Activated CD8-positive, alpha-beta T cell treated with anti-CD3 and anti-CD28 coated beads for 36 hours (primary cell): ENCODE measurements around the gene PHF23. TPM values are rescaled to one million over a fixed set of nuclear protein-coding genes. Genes with fewer than 3 reads are reported as not detected.

Source experiments
- ATAC-seq: fragments of 200-7000 bp; cut with Tn5 transposase; one replicate; pipeline ENCODE4 v1.10.0; 2021; ENCODE audit warnings: mild to moderate bottlenecking, moderate library complexity
- CTCF ChIA-PET: fragments of 350-600 bp; sonication (Branson Sonifier 250); formaldehyde crosslinking; loops from one replicate; lab custom pipeline; 2021; ENCODE audit warnings: antibody characterized with exemption; lab: Charles Lee
- POLR2A ChIA-PET: fragments of 350-600 bp; sonication (Branson Sonifier 250); formaldehyde crosslinking; loops from one replicate; lab custom pipeline; 2021; ENCODE audit warnings: antibody characterized with exemption; lab: Charles Lee
- DNase-seq: peaks from one replicate; pipeline ENCODE4 v3.0.0-alpha.2; 2020
- H3K27ac Mint-ChIP-seq: one replicate; pipeline ENCODE4 v1.8.0; 2021; ENCODE audit warnings: mild to moderate bottlenecking, mixed read lengths
- H3K27me3 Mint-ChIP-seq: one replicate; pipeline ENCODE4 v1.8.0; 2021; ENCODE audit warnings: mixed read lengths
- H3K36me3 Mint-ChIP-seq: one replicate; pipeline ENCODE4 v1.8.0; 2021; ENCODE audit warnings: low read depth, mixed read lengths
- H3K4me1 Mint-ChIP-seq: one replicate; pipeline ENCODE4 v1.8.0; 2021; ENCODE audit warnings: low read depth, mixed read lengths
- H3K4me3 Mint-ChIP-seq: one replicate; pipeline ENCODE4 v1.8.0; 2021; ENCODE audit warnings: mild to moderate bottlenecking, moderate library complexity, mixed read lengths
- H3K9me3 Mint-ChIP-seq: one replicate; pipeline ENCODE4 v1.8.0; 2021; ENCODE audit warnings: mixed read lengths
- CTCF ChIP-seq: fragments of 200-600 bp; IDR thresholded peaks from one replicate; pipeline ENCODE4 v1.8.0; 2022; ENCODE audit warnings: antibody characterized with exemption, mild to moderate bottlenecking
- intact Hi-C: fragments of 100-400 bp; cut with micrococcal nuclease; formaldehyde crosslinking; loops from one replicate; pipeline ENCODE4 v1.10.0; 2022
- total RNA-seq, 2 experiments: library from RNA; stranded (reverse); gene quantifications; one replicate each; pipeline ENCODE4 v1.2.3, GENCODE V29; 2021

PHF23 gene
- total RNA-seq, 2 experiments from 2014 or later: 17.8 to 24.4 TPM

GRCh38 chr17:7236808-7237207 lies 2.4 kb downstream of the PHF23 start:
- H3K9me3 Mint-ChIP-seq: no peaks in the 10 kb centered on the region
- no peak for DNase-seq
- POLR2A ChIA-PET: interaction anchor here (1.6 to 15.6 kb wide), 4 partner anchors 13 to 46 kb away, joined by 3 to 261 read pairs (median 36); partner anchors contain the start of genes ACADVL, CTDNEP1, DLG4 and ELP5
- intact Hi-C loops: no loop called here
- no peak for TF ChIP-seq CTCF
- peaks cover 35% of the 10 kb centered on the region for H3K36me3 Mint-ChIP-seq
- peaks cover 2% of the 10 kb centered on the region for H3K27me3 Mint-ChIP-seq
- peak overlapping the region; percentile 96 for H3K4me3 Mint-ChIP-seq
- CTCF ChIA-PET: interaction anchor here (0.8 to 7.2 kb wide), 3 partner anchors 17 to 113 kb away, joined by 3 to 41 read pairs (median 3); partner anchors contain the start of genes ACADVL and DLG4
- peaks cover 61% of the 10 kb centered on the region for H3K4me1 Mint-ChIP-seq
- H3K27ac Mint-ChIP-seq: peak overlapping the region; percentile 97
- ATAC-seq: no peak

- ATAC-seq (no peak), DNase-seq (no peak)
- H3K9me3 Mint-ChIP-seq: no peaks in the 10 kb centered on the region
- H3K27ac Mint-ChIP-seq: peak overlapping the region; percentile 53
- H3K4me3 Mint-ChIP-seq: peak overlapping the region; percentile 99
- TF ChIP-seq CTCF: no peak
- peaks cover 37% of the 10 kb centered on the region for H3K36me3 Mint-ChIP-seq
- intact Hi-C loops: no loop called here
- CTCF ChIA-PET: interaction anchor here (0.8 to 7.2 kb wide), 4 partner anchors 16 to 114 kb away, joined by 3 to 41 read pairs (median 12); partner anchors contain the start of genes ACADVL and DLG4
- POLR2A ChIA-PET: interaction anchor here (1.1 to 15.6 kb wide), 4 partner anchors 14 to 16 kb away, joined by 3 to 261 read pairs (median 36); partner anchors contain the start of genes ACADVL, CTDNEP1, DLG4 and ELP5
- H3K4me1 Mint-ChIP-seq: peaks cover 55% of the 10 kb centered on the region
- peaks cover 2% of the 10 kb centered on the region for H3K27me3 Mint-ChIP-seq
These were observed 3.3 kb downstream of the PHF23 start for GRCh38 chr17:7235693-7236665.

- H3K27ac Mint-ChIP-seq: peak within 1 kb of the TSS; percentile 96
- DNase-seq: peak; percentile 98
- H3K27me3 Mint-ChIP-seq: peaks cover 2% of the 10 kb centered on the region
- peak within 1 kb of the TSS; percentile 99 for H3K4me3 Mint-ChIP-seq
- no peaks in the 10 kb centered on the region for H3K9me3 Mint-ChIP-seq
- peaks cover 44% of the 10 kb centered on the region for H3K4me1 Mint-ChIP-seq
- ChIA-PET CTCF (interaction anchor here (1.0 to 4.3 kb wide), 3 partner anchors 14 to 188 kb away, joined by 4 to 22 read pairs (median 5); partner anchors contain the start of genes ACADVL and DLG4), POLR2A (interaction anchor here (0.8 to 15.6 kb wide), 9 partner anchors 9 to 252 kb away, joined by 3 to 261 read pairs (median 4); partner anchors contain the start of genes ACADVL, DLG4 and GABARAP)
- H3K36me3 Mint-ChIP-seq: peaks cover 43% of the 10 kb centered on the region
- intact Hi-C loops: no loop called here
- no peak for TF ChIP-seq CTCF
- ATAC-seq: peak; percentile 48
These were observed 4.9 kb downstream of the PHF23 start, which contains the start of gene DVL2 for GRCh38 chr17:7234083-7234951. Gene DVL2 (minus strand): TSS chr17:7234517. CDS start chr17:7234262, 255 bp downstream.

- no peak for TF ChIP-seq CTCF
- CTCF ChIA-PET: interaction anchor here (1.0 to 4.3 kb wide), 3 partner anchors 13 to 188 kb away, joined by 4 to 22 read pairs (median 5); partner anchors contain the start of genes ACADVL and DLG4
- no peak for DNase-seq
- POLR2A ChIA-PET: interaction anchor here (1.0 to 15.6 kb wide), 7 partner anchors 8 to 104 kb away, joined by 3 to 261 read pairs (median 4); partner anchors contain the start of genes ACADVL, DLG4 and GABARAP
- Mint-ChIP-seq H3K9me3 (no peaks in the 10 kb centered on the region), H3K27ac (peak overlapping the region; percentile 96), H3K4me1 (peaks cover 46% of the 10 kb centered on the region), H3K27me3 (peaks cover 2% of the 10 kb centered on the region), H3K4me3 (peak overlapping the region; percentile 99), H3K36me3 (peaks cover 49% of the 10 kb centered on the region)
- peak; percentile 15 for ATAC-seq
- intact Hi-C loops: no loop called here
These were observed 5.6 kb downstream of the PHF23 start for GRCh38 chr17:7233701-7234082.
